ENCODE data around the gene LTBP1.

DNA sequence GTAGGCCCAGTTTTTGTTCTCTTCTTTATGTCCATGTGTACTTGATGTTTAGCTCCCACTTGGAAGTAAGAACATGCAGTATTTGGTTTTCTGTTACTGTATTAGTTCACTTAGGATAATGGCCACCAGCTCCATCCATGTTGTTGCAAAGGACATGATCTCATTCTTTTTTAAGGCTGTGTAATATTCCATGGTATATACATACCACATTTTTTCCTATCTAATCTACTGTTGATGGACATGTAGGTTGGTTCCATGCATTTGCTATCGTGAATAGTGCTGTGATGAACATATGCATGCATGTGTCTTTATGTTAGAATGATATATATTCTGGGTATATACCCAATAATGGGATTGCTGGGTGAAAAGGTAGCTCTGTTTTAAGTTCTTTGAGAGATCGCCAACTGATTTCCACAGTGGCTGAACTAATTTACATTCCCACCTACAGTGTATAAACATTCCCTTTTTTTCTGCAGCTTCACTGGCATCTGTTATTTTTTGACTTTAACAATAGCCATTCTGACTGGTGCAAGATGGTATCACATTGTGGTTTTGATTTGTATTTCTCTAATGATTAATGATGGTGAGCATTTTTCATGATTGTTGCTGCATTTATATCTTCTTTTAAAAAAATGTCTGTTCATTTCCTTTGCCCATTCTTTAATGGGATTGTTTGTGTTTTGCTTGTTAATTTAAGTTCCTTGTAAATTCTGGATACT lies 22.9 kb downstream of the LTBP1 start:
- TF ChIP-seq CTCF (IDR thresholded peaks at IDR 0.05; ENCODE audit: low read depth, low read length, poor library complexity, severe bottlenecking) (no peak), EZH2phosphoT487 (IDR thresholded peaks at IDR 0.05; ENCODE audit: borderline replicate concordance, low read length) (no peak)

All from DOHH2 (cell line).